ENCODE measurements around the gene FABP7.
A peak's percentile ranks its signal among the peaks of the same experiment; 100 is the strongest.

Gene FABP7

DNA sequence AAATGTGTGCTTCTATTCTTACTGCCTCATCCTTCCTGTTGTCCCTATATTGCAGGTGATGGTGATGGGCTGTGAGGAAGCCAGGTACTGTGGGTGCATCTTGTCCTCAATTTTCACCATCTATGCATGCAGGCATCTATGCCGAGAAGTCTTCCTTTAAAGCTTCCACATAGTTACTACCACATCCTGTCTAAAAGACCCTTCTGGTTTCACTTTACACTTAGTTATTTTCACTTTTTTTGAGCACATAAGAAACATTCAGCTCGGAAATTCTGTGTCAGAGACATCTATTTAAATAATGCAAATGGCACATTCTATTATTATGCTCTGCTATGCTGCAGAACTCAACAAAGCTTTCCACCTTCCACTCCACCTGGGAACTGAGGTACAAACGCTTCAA, 28.2 kb upstream of the FABP7 start:
- no peak overlapping the region for H3K4me3 ChIP-seq (ENCODE audit: low read depth, low read length)
- TF ChIP-seq, protein P1, sequence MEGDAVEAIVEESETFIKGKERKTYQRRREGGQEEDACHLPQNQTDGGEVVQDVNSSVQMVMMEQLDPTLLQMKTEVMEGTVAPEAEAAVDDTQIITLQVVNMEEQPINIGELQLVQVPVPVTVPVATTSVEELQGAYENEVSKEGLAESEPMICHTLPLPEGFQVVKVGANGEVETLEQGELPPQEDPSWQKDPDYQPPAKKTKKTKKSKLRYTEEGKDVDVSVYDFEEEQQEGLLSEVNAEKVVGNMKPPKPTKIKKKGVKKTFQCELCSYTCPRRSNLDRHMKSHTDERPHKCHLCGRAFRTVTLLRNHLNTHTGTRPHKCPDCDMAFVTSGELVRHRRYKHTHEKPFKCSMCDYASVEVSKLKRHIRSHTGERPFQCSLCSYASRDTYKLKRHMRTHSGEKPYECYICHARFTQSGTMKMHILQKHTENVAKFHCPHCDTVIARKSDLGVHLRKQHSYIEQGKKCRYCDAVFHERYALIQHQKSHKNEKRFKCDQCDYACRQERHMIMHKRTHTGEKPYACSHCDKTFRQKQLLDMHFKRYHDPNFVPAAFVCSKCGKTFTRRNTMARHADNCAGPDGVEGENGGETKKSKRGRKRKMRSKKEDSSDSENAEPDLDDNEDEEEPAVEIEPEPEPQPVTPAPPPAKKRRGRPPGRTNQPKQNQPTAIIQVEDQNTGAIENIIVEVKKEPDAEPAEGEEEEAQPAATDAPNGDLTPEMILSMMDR (IDR thresholded peaks at IDR 0.05; ENCODE audit: low read depth, low read length): no peak

DNA sequence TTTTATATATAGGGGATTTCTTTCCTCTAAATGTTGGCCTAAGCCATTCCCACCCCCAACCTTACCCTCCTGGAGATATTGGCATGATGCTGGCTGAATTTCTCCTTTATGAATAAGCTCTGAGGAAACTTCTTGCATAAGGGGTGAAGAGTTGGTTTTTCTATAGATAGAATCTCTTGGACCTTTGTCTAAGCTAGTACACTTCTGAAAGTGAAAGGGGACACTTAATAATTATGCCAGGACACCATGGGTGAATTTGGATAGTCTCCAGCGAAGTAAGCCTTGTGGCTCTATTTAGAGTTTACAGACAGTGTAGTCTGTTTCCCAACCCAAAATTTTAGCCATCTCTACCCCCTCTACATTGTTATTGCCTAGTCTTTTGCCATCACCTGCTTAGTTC, 27.1 kb upstream of the FABP7 start:
- no peak overlapping the region for H3K4me3 ChIP-seq (ENCODE audit: low read depth, low read length)
- TF ChIP-seq, protein P1 (IDR thresholded peaks at IDR 0.05; ENCODE audit: low read depth, low read length): no peak

DNA sequence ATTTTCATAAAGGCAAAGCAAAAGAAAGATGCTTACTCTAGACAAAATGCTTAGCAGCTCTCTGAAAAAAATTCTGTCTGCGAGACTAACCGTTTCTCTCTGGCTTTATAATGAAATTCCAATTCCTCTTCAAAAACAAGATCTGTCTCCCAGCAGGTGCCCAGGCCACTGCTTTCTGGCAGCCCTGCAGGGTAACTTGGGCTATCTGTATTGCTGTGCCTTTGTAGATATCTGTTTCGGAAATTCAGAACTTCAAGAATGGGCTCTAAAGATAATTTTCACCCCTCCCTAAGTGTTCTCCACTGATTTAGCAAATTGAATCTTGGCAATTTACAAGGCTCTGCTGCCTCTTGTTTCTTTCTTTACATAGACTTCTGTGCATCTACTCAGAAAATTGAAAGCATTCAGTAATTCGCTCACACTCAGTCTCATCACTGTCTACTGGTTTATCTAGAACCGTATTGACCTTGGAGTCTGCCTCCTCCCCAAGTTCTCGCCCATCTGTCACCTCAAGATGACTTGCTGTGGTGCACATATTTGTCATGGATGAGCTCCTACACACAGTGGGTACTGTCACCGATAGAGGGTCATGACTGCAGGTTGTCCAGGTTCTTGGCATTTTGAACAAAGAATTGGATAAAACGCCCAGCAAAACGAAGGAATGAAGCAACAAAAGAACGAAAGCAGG, 26.4 kb upstream of the FABP7 start:
- TF ChIP-seq, protein P1 (IDR thresholded peaks at IDR 0.05; ENCODE audit: low read depth, low read length): no peak
- 0 out of 2 replicates have a peak overlapping the region, but pooled peaks have one; percentile 20 for H3K4me3 ChIP-seq (ENCODE audit: low read depth, low read length)

DNA sequence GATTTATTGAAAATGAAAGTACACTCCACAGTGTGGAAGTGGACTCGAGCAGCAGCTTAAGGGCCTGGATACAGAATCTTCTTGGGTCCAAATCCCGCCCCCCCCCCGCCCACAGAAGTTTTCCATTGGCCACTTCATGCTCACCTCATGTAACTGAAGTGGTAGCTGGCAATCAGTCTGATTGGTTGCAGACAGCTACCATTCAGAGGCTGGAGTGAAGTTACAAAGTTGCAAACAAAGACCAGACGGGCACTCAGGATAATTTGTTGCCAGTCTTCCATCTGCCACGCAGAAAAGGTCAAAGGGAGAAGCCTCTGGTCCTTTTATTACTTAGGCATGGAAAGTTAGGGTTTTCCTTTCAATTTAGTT, 25.8 kb upstream of the FABP7 start:
- TF ChIP-seq, protein P1 (IDR thresholded peaks at IDR 0.05; ENCODE audit: low read depth, low read length): no peak
- H3K4me3 ChIP-seq (ENCODE audit: low read depth, low read length): 0 out of 2 replicates have a peak overlapping the region, but pooled peaks have one; percentile 20

DNA sequence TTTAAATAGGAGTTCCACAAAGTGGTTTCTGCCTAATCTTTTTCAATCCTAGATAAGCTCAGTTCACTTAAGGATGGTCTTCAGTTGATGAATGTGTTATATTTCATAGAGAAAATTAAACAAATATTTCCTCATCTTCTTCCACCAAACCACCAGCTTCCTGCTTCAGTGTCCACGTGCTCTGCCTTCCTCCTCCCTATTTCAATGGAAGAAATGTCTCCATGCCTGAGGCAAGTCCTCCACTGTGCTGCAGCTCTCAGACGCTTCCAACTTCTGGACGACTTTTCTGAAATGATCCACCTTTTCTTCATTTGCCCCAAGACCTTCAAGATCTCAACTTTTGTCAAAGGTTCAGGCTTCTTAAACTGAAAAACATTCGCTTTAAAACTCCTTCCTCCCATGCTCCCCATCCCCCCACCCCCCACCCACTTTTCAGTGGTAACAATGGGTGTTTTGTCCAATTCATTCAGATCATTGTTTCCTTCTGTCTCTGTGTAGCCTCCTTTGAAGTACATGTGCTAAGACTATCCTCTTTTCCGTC, 25.3 kb upstream of the FABP7 start:
- no peak overlapping the region for H3K4me3 ChIP-seq (ENCODE audit: low read depth, low read length)
- TF ChIP-seq, protein P1 (IDR thresholded peaks at IDR 0.05; ENCODE audit: low read depth, low read length): no peak

DNA sequence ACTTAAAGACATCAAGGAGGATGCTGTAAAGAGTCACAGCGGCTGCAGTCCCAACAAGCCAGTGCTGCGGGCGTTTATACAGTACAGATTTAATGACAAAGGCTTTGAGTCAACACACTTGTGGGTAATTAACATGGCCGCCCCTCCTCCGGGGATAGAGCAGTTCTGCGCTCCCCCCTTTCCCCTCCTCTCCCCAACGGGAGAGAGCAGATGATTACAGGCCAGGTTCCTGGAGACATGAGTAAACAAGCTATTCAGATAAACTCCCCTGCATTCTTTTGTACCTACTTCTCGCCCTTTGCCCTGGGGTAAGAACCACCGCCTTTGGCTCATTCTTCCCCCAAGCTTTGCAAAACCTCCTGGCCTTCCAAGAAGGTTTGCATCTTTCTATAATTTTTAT, 23.6 kb upstream of the FABP7 start:
- TF ChIP-seq, protein P1 (IDR thresholded peaks at IDR 0.05; ENCODE audit: low read depth, low read length): no peak
- no peak overlapping the region for H3K4me3 ChIP-seq (ENCODE audit: low read depth, low read length)

DNA sequence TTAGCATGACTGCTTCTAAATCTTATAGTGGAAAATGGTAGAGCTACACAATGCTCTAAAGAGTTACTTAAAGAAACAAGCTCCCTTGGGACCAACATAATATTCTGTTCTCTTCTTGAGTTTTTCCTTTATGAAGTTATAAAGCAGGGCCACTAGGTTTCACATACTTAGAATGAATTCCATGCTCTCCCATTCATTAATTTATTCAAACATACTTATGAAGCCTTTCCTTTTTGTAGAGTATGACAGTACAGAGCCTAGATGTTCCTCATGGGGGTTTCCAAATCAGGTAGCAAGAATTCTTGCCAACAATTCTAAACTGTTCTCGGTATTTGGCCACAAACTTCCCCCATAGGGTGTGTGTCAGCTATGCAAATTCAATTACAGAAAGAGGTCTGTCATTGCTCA, 20.6 kb upstream of the FABP7 start:
- TF ChIP-seq, protein P1 (IDR thresholded peaks at IDR 0.05; ENCODE audit: low read depth, low read length): no peak
- H3K4me3 ChIP-seq (ENCODE audit: low read depth, low read length): no peak overlapping the region

All from WI38 (cell line).